ENCODE results near the gene CISH.

DNA sequence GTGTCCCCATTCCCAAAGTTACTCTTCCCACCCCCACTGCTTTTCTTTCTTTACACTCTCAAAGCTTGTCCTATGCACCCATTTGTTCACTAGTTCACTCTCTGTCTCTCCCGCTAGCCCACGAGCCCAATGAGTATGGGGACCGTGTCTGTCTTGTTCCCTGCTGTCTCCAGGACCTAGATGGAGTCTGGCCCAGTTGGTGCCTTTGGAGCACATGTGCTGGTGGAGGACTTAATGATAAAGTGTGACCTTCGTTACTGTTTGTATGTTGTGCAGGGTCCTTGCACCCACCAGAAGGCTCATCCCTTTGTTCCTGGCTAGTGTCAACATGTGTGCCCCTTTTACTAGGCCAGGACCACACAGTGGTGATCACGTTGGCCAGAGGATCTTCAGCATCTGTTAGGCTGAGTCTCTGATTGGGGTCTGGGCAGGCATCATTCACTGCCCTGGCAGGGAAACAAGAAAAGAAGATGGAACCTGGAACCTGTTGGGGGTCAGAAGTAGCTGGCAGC lies 7.4 kb downstream of the CISH start:
- TF ChIP-seq, protein P1, sequence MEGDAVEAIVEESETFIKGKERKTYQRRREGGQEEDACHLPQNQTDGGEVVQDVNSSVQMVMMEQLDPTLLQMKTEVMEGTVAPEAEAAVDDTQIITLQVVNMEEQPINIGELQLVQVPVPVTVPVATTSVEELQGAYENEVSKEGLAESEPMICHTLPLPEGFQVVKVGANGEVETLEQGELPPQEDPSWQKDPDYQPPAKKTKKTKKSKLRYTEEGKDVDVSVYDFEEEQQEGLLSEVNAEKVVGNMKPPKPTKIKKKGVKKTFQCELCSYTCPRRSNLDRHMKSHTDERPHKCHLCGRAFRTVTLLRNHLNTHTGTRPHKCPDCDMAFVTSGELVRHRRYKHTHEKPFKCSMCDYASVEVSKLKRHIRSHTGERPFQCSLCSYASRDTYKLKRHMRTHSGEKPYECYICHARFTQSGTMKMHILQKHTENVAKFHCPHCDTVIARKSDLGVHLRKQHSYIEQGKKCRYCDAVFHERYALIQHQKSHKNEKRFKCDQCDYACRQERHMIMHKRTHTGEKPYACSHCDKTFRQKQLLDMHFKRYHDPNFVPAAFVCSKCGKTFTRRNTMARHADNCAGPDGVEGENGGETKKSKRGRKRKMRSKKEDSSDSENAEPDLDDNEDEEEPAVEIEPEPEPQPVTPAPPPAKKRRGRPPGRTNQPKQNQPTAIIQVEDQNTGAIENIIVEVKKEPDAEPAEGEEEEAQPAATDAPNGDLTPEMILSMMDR (IDR thresholded peaks at IDR 0.05): no peak
- no peak for TF ChIP-seq EP300 (IDR thresholded peaks at IDR 0.05)

Data from ovary (tissue), 3 donors.